H1 (cell line): Measurements from ENCODE around the gene GRM4. TPM values are rescaled to one million over a fixed set of nuclear protein-coding genes. Genes with fewer than 3 reads are reported as not detected.

ENCODE experiments used
- CTCF ChIA-PET: fragments of 300-600 bp; sonication (Branson Sonifier 250); formaldehyde crosslinking; loops from one replicate; lab custom pipeline; 2021; ENCODE audit not compliant: partially characterized antibody; lab: Charles Lee
- POLR2A ChIA-PET: fragments of 300-600 bp; sonication (Branson Sonifier 250); formaldehyde crosslinking; loops from one replicate; lab custom pipeline; 2021; ENCODE audit warnings: inconsistent platforms; ENCODE audit not compliant: partially characterized antibody; lab: Charles Lee
- DNase-seq, 2 experiments: peaks; one replicate each; pipeline versions ENCODE4 v3.0.0 to v3.0.0-alpha.2; 2010 to 2022; ENCODE audit warnings: low spot score in 2 of 2, low read depth in 1 of 2, mixed read lengths in 1 of 2
- FAIRE-seq: peaks from 2 replicates; lab custom pipeline; 2011; peaks lifted over from hg19 to GRCh38; lab: Jason Lieb, UNC
- H2AFZ ChIP-seq: 2 replicates; pipeline ENCODE4 v1.8.1; 2012; ENCODE audit warnings: low read length, inconsistent platforms
- H2AK5ac ChIP-seq: 2 replicates; pipeline ENCODE4 v1.6.1; 2013; ENCODE audit warnings: low read depth, low read length
- H2BK120ac ChIP-seq: replicated peaks from 2 replicates; pipeline ENCODE3; 2013; ENCODE audit warnings: low read depth, low read length, inconsistent platforms
- H2BK12ac ChIP-seq: 2 replicates; pipeline ENCODE4 v1.6.1; 2013; ENCODE audit warnings: low read depth, low read length
- H2BK15ac ChIP-seq: 2 replicates; pipeline ENCODE4 v1.6.1; 2013; ENCODE audit warnings: low read length
- H2BK20ac ChIP-seq: 2 replicates; pipeline ENCODE4 v1.6.1; 2013; ENCODE audit warnings: low read length
- H2BK5ac ChIP-seq: 2 replicates; pipeline ENCODE4 v1.6.1; 2013; ENCODE audit warnings: low read depth, low read length
- H3K14ac ChIP-seq: 2 replicates; pipeline ENCODE4 v1.6.1; 2013; ENCODE audit warnings: inconsistent platforms; ENCODE audit not compliant: insufficient read length
- H3K18ac ChIP-seq: 2 replicates; pipeline ENCODE4 v1.6.1; 2013; ENCODE audit warnings: low read length; ENCODE audit errors: extremely low read depth
- H3K23ac ChIP-seq: 2 replicates; pipeline ENCODE4 v1.6.1; 2013; ENCODE audit warnings: inconsistent platforms; ENCODE audit not compliant: insufficient read length
- H3K23me2 ChIP-seq: 2 replicates; pipeline ENCODE4 v1.6.1; 2013; ENCODE audit warnings: low read depth, low read length
- H3K27ac ChIP-seq: 2 replicates; pipeline ENCODE4 v1.6.1; 2011; ENCODE audit warnings: low read depth, low read length, inconsistent platforms
- H3K27me3 ChIP-seq, 4 experiments: replicated peaks in 1 of 4; 1 replicate in 1 of 4; 2 replicates in 3 of 4; pipeline versions ENCODE4 v1.6.1 to v1.8.1; 2011 to 2013; ENCODE audit warnings: low read length in 3 of 4, mild to moderate bottlenecking in 3 of 4, inconsistent platforms in 2 of 4, mixed read lengths in 2 of 4, moderate library complexity in 1 of 4; ENCODE audit not compliant: control insufficient read depth in 3 of 4, insufficient read depth in 3 of 4; ENCODE audit errors: extremely low read depth in 1 of 4
- H3K36me3 ChIP-seq, 4 experiments: 2 replicates each; pipeline versions ENCODE4 v1.6.1 to v1.8.1; 2011 to 2013; ENCODE audit warnings: mild to moderate bottlenecking in 4 of 4, low read length in 3 of 4, moderate library complexity in 2 of 4, control low read depth in 1 of 4, inconsistent platforms in 1 of 4; ENCODE audit not compliant: insufficient read depth in 4 of 4, control insufficient read depth in 2 of 4
- H3K4ac ChIP-seq: replicated peaks from 2 replicates; pipeline ENCODE3; 2013; ENCODE audit warnings: low read length, low read depth, mixed read lengths, inconsistent platforms; ENCODE audit not compliant: insufficient read length
- H3K4me1 ChIP-seq, 4 experiments: replicated peaks in 1 of 4; 1 replicate in 1 of 4; 2 replicates in 3 of 4; pipeline versions ENCODE4 v1.6.1 to v1.8.1; 2011 to 2013; ENCODE audit warnings: low read length in 3 of 4, inconsistent platforms in 2 of 4, mixed read lengths in 1 of 4; ENCODE audit not compliant: insufficient read depth in 4 of 4, control insufficient read depth in 3 of 4
- H3K4me2 ChIP-seq, 2 experiments: 2 replicates each; pipeline versions ENCODE4 v1.6.1 to v1.8.1; 2011 to 2013; ENCODE audit warnings: low read depth in 2 of 2, low read length in 2 of 2, control low read depth in 1 of 2, inconsistent platforms in 1 of 2, mild to moderate bottlenecking in 1 of 2; ENCODE audit not compliant: insufficient read depth in 1 of 2
- H3K4me3 ChIP-seq, 4 experiments: fragments of 200-600, 300-600 bp in 1 of 4; sonication (generic), shearing (Covaris generic), sonication (Bioruptor Twin) in 1 of 4; 2 replicates each; pipeline versions ENCODE4 v1.5.1 to v1.8.1; 2011 to 2016; ENCODE audit warnings: low read length in 4 of 4, low read depth in 3 of 4, control low read depth in 2 of 4, inconsistent platforms in 2 of 4, mild to moderate bottlenecking in 2 of 4, mixed read lengths in 1 of 4, moderate library complexity in 1 of 4; ENCODE audit not compliant: insufficient read depth in 2 of 4; ENCODE audit errors: extremely low read depth in 1 of 4
- H3K56ac ChIP-seq: replicated peaks from 2 replicates; pipeline ENCODE3; 2013; ENCODE audit warnings: low read depth, mild to moderate bottlenecking, mixed read lengths, low read length, inconsistent platforms; ENCODE audit not compliant: insufficient read length
- H3K79me1 ChIP-seq: 2 replicates; pipeline ENCODE4 v1.6.1; 2013; ENCODE audit warnings: low read depth, low read length, control low read depth
- H3K79me2 ChIP-seq, 2 experiments: 2 replicates each; pipeline versions ENCODE4 v1.6.1 to v1.8.1; 2012 to 2013; ENCODE audit warnings: low read length in 2 of 2, mild to moderate bottlenecking in 2 of 2, inconsistent platforms in 1 of 2; ENCODE audit not compliant: insufficient read depth in 2 of 2, control insufficient read depth in 1 of 2
- H3K9ac ChIP-seq, 4 experiments: replicated peaks in 1 of 4; 1 replicate in 1 of 4; 2 replicates in 3 of 4; pipeline versions ENCODE4 v1.6.1 to v1.8.1; 2011 to 2013; ENCODE audit warnings: low read depth in 3 of 4, low read length in 3 of 4, control low read depth in 2 of 4, mild to moderate bottlenecking in 2 of 4, moderate library complexity in 2 of 4, inconsistent platforms in 1 of 4; ENCODE audit errors: extremely low read depth in 1 of 4
- H3K9me3 ChIP-seq, 2 experiments: 2 replicates each; pipeline versions ENCODE4 v1.6.1 to v1.8.1; 2012 to 2013; ENCODE audit warnings: mild to moderate bottlenecking in 2 of 2, moderate library complexity in 2 of 2, control low read depth in 1 of 2, inconsistent platforms in 1 of 2, low read depth in 1 of 2, low read length in 1 of 2, mixed read lengths in 1 of 2; ENCODE audit not compliant: insufficient read depth in 2 of 2
- H4K20me1 ChIP-seq, 2 experiments: replicated peaks in 1 of 2; 2 replicates each; pipeline versions ENCODE3 to v1.8.1; 2011 to 2013; ENCODE audit warnings: inconsistent platforms in 2 of 2, low read length in 2 of 2, mild to moderate bottlenecking in 1 of 2; ENCODE audit not compliant: insufficient read depth in 2 of 2, control insufficient read depth in 1 of 2
- H4K5ac ChIP-seq: 2 replicates; pipeline ENCODE4 v1.6.1; 2013; ENCODE audit warnings: low read length, low read depth, mixed read lengths, inconsistent platforms; ENCODE audit not compliant: insufficient read length
- H4K8ac ChIP-seq: 2 replicates; pipeline ENCODE4 v1.8.0; 2013; ENCODE audit warnings: mild to moderate bottlenecking, moderate library complexity, low read length, inconsistent platforms; ENCODE audit not compliant: insufficient read depth; ENCODE audit errors: extremely low read depth
- H4K91ac ChIP-seq: replicated peaks from 2 replicates; pipeline ENCODE3; 2013; ENCODE audit warnings: low read length, mixed read lengths, inconsistent platforms; ENCODE audit not compliant: insufficient read length
- CHD2 ChIP-seq: IDR thresholded peaks from 2 replicates; pipeline ENCODE4 v1.6.1; 2012; ENCODE audit warnings: low read length, improper control_type of control experiment
- CREB1 ChIP-seq: IDR thresholded peaks from 2 replicates; pipeline ENCODE4 v1.6.1; 2012; ENCODE audit warnings: inconsistent platforms
- EP300 ChIP-seq, 2 experiments: IDR thresholded peaks; 1 replicate in 1 of 2; 2 replicates in 1 of 2; pipeline ENCODE4 v1.6.1; 2011 to 2012; ENCODE audit warnings: low read depth in 2 of 2, low read length in 2 of 2, mild to moderate bottlenecking in 2 of 2, borderline replicate concordance in 1 of 2, inconsistent platforms in 1 of 2, moderate library complexity in 1 of 2
- GABPA ChIP-seq: IDR thresholded peaks from 2 replicates; pipeline ENCODE4 v1.6.1; 2011; ENCODE audit warnings: mild to moderate bottlenecking, low read length, moderate library complexity, borderline replicate concordance; ENCODE audit not compliant: insufficient read depth
- KDM1A ChIP-seq: fragments of 200-600, 300-600 bp; sonication (generic); IDR thresholded peaks from 2 replicates; pipeline ENCODE4 v1.7.1; 2016; ENCODE audit warnings: mild to moderate bottlenecking, low read length, borderline replicate concordance
- NANOG ChIP-seq: IDR thresholded peaks from 2 replicates; pipeline ENCODE4 v1.6.1; 2011; ENCODE audit warnings: low read length, low read depth, mild to moderate bottlenecking, inconsistent platforms; ENCODE audit not compliant: insufficient read depth, poor library complexity, severe bottlenecking
- NRF1 ChIP-seq: IDR thresholded peaks from 2 replicates; pipeline ENCODE4 v1.6.1; 2011; ENCODE audit warnings: mild to moderate bottlenecking, low read depth, low read length, improper control_type of control experiment
- SUZ12 ChIP-seq: fragments of 200-600 bp; sonication (generic); IDR thresholded peaks from 2 replicates; pipeline ENCODE4 v1.6.1; 2012; ENCODE audit warnings: mild to moderate bottlenecking, inconsistent platforms, low read length, moderate library complexity, mixed read lengths
- WGBS, 2 experiments: shearing (Covaris generic) in 1 of 2; methylation state at CpG; one replicate each; pipeline versions ENCODE4 v1.1.6 to v1.1.7; 2013 to 2015; ENCODE audit warnings: low lambda C conversion rate in 2 of 2, mixed read lengths in 2 of 2, inconsistent platforms in 1 of 2, low coverage in 1 of 2, missing lambda C conversion rate in 1 of 2; ENCODE audit not compliant: insufficient replicate concordance in 2 of 2, insufficient coverage in 1 of 2, insufficient read length in 1 of 2; ENCODE audit errors: extremely low coverage in 1 of 2, missing lambda C conversion rate in 1 of 2; 5-methylcytosine and 5-hydroxymethylcytosine counted together
- polyA plus RNA-seq, 7 experiments: library from polyadenylated mRNA; depleted of rRNA in 3 of 7; stranded (reverse) in 5 of 7; unstranded in 2 of 7; fragments of >200 nt in 5 of 7; fragments of 200-250 nt in 2 of 7; gene quantifications; 1 replicate in 5 of 7; 2 replicates in 1 of 7; 4 replicates in 1 of 7; pipeline versions ENCODE4 v1.2.1 to v1.2.3, GENCODE V29; 2011 to 2013; ENCODE audit warnings: missing spikeins in 2 of 7, mixed read lengths in 2 of 7
- total RNA-seq: library from RNA; stranded (reverse); fragmentation: NEBNext Ultra II Directional; extraction: Animal tissue kit (Norgen Biotek cat#: 25700); gene quantifications from 2 replicates; pipeline ENCODE4 v1.2.1, GENCODE V29; 2021

Gene GRM4
- total and polyA plus RNA-seq, 2 of the 8 experiments (the other 6 are each of a cell fraction or from before 2014, with no cell fraction given), result 19.6 to 21.5 TPM

- Histone ChIP-seq H3K79me2 (no peaks in the 10 kb centered on the region), H3K18ac (no peak overlapping the region), H2BK5ac (no peak overlapping the region), H3K36me3 (no peaks in the 10 kb centered on the region), H2BK12ac (no peak overlapping the region), H3K23me2 (no peaks in the 10 kb centered on the region; the same call in 1 of the 2 replicates), H3K4me3 (no peak overlapping the region), H3K14ac (no peak overlapping the region), H3K9me3 (no peaks in the 10 kb centered on the region), H3K56ac (no peak overlapping the region), H3K4ac (no peak overlapping the region), H4K20me1 (peaks cover 0 to 2% of the 10 kb centered on the region in 2 experiments), H4K8ac (no peak overlapping the region), H2BK15ac (no peak overlapping the region), H3K79me1 (no peaks in the 10 kb centered on the region), H3K23ac (no peak overlapping the region), H3K27ac (no peak overlapping the region), H3K4me1 (peaks cover 2 to 12% (median 3%) of the 10 kb centered on the region in 4 experiments; a peak in 5 of 7 replicates), H2AK5ac (no peak overlapping the region), H2BK20ac (no peak overlapping the region), H3K27me3 (peaks cover 5 to 14% (median 11%) of the 10 kb centered on the region in 4 experiments), H3K4me2 (no peak overlapping the region), H4K5ac (no peak overlapping the region), H2BK120ac (no peak overlapping the region), H3K9ac (no peak overlapping the region), H2AFZ (no peak overlapping the region), H4K91ac (no peak overlapping the region)
- ChIA-PET CTCF (interaction anchor here (0.9 to 11.9 kb wide), 15 partner anchors 9 to 437 kb away, joined by 3 to 98 read pairs (median 3); no protein-coding TSS in a partner anchor), POLR2A (interaction anchor here (1.7 kb wide), 1 partner anchor 10 kb away, joined by 3 read pairs; no protein-coding TSS in a partner anchor)
- no peak for FAIRE-seq
- no peak for DNase-seq
- TF ChIP-seq CREB1 (no peak), CHD2 (no peak), NANOG (no peak), GABPA (no peak), SUZ12 (no peak), EP300 (IDR thresholded peaks at IDR 0.05; ENCODE audit: borderline replicate concordance in 1 of 2, low read depth in 2 of 2, low read length in 2 of 2) (no peak), KDM1A (no peak), NRF1 (no peak)
- WGBS, 2 experiments, result 84% methylated on average over 16 of the region's 16 CpGs; no CpG with 5 or more reads in 1 of the 2 experiments
These were observed 167.3 kb downstream of the GRM4 start for GRCh38 chr6:33978412-33979150.
